Measurements from ENCODE around the gene GSTO2. TPM values are rescaled to one million over a fixed set of nuclear protein-coding genes. Genes with fewer than 3 reads are reported as not detected.

Gene GSTO2
- total and polyA plus RNA-seq, 10 of the 15 experiments (the other 5 are each of a cell fraction or from before 2014, with no cell fraction given): 0.16 to 0.86 (median 0.46) TPM

DNA sequence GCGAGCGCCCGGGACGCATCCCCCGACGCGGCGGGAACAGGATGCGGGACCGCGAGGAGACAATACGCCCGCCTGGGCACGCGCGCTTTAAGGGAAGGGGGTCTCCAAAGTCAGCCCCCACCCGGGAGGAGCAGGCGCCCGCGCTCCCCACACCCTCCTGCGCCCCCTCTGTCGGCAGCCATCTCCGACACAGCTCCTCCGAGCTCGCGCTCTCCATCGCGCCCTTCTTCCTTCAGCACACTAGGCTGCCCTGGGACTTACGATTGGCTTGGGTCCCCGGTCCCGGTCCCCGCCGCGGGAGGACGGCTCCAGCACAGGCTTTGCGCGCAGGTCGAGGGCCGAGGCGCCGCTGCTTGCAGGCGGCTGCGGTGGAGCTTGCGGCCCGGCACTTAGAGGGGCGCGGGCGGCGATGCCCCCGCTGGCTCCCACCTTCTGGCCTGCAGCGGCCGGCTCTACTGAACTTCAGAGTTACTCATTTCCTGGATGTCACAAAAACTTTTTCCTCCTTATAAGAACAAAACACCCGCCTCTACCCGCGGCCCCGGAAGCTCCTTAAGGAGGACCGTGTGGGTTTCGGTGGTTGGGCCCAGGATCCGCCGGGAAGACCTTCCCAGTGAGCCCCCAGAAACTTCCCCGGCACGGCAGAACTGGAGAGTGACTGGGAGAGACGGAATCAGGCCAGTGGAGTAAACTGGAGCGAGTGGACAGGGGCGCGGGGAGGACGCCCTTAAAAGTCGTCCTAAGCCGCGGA, 69.2 kb downstream of the GSTO2 start, which contains the start of gene ITPRIP:
TSS of gene ITPRIP (minus strand) at position 481 of the 751 bp plus-strand sequence. CDS start 22,414 bp downstream, outside the sequence.
- no peaks in the 10 kb centered on the region for H3K27me3 ChIP-seq (replicated peaks in 1 of 2; ENCODE audit: control insufficient read depth in 2 of 2, insufficient read depth in 2 of 2, low read length in 1 of 2)
- WGBS (ENCODE audit: insufficient coverage, insufficient replicate concordance, low lambda C conversion rate, missing lambda C conversion rate): under 1% methylated on average over 64 of the region's 70 CpGs
- peaks cover 20% of the 10 kb centered on the region for H3K4me1 ChIP-seq (ENCODE audit: control insufficient read depth, insufficient read depth, low read length)
- RAD21 ChIA-PET (ENCODE audit: unreplicated experiment): interaction anchor here (0.8 to 5.7 kb wide), 5 partner anchors 8 to 83 kb away, joined by 3 to 39 read pairs (median 8); partner anchors contain the start of gene GSTO1
- peaks cover 0 to 5% of the 10 kb centered on the region in 2 experiments; a peak in 2 of 4 replicates for H3K36me3 ChIP-seq (ENCODE audit: control insufficient read depth in 2 of 2, insufficient read depth in 2 of 2, low read length in 1 of 2)
- FAIRE-seq (no peak), ATAC-seq (peak; percentile 79), DNase-seq (ENCODE audit: low read depth, low spot score) (no peak)
- peak within 1 kb of the TSS; percentile 94 for H3K4me3 ChIP-seq
- CTCF ChIA-PET: interaction anchor here (0.6 to 7.2 kb wide), 10 partner anchors 9 to 205 kb away, joined by 3 to 111 read pairs (median 3); partner anchors contain the start of gene CFAP58
- intact Hi-C loops (cut with micrococcal nuclease; ENCODE audit: unreplicated experiment) (loop anchor here (2.0 to 10.0 kb wide), 3 partner anchors 29 to 643 kb away; partner anchors contain the start of gene STN1), in situ Hi-C loops (cut with MboI) (no loop called here)
- peak within 1 kb of the TSS; percentile 98 for H3K4me2 ChIP-seq (ENCODE audit: control insufficient read depth, insufficient read depth)
- POLR2A ChIA-PET: interaction anchor here (0.8 to 2.8 kb wide), 10 partner anchors 9 to 216 kb away, joined by 3 to 6 read pairs (median 4); partner anchors contain the start of genes CFAP58, GSTO1 and SFR1
- peaks cover 11% of the 10 kb centered on the region for H4K20me1 ChIP-seq (ENCODE audit: control insufficient read depth, insufficient read depth)
- peak within 1 kb of the TSS; percentile 91 for H3K9ac ChIP-seq (ENCODE audit: control insufficient read depth, insufficient read depth, low read length)
- H3K9me3 ChIP-seq (replicated peaks; ENCODE audit: control insufficient read depth, insufficient read depth, low read length): no peaks in the 10 kb centered on the region
- H3K79me2 ChIP-seq (ENCODE audit: control insufficient read depth, insufficient read depth, low read length): peaks cover 49% of the 10 kb centered on the region
- SMC1A ChIA-PET (ENCODE audit: uncharacterized antibody, unreplicated experiment): interaction anchor here (0.6 to 7.0 kb wide), 7 partner anchors 8 to 49 kb away, joined by 3 to 58 read pairs (median 5); no protein-coding TSS in a partner anchor
- H2AFZ ChIP-seq (ENCODE audit: control insufficient read depth, low read depth, low read length): peak within 1 kb of the TSS; percentile 86
- H3K27ac ChIP-seq (ENCODE audit: control insufficient read depth, insufficient read depth): peak within 1 kb of the TSS; percentile 96
- BruUV-seq (replicated peaks): no TSS peak
- no peak for TF ChIP-seq SMAD5 (IDR thresholded peaks at IDR 0.05; ENCODE audit: low read depth)
- no peak for TF ChIP-seq ZNF274 (IDR thresholded peaks at IDR 0.05; ENCODE audit: insufficient read depth, insufficient read length)
- no peak for TF ChIP-seq PAX8 (IDR thresholded peaks at IDR 0.05)
- TF ChIP-seq YBX1 (IDR thresholded peaks at IDR 0.05): no peak
- TF ChIP-seq NR2C1 (IDR thresholded peaks at IDR 0.05): no peak
- TF ChIP-seq TCF12 (IDR thresholded peaks at IDR 0.05; ENCODE audit: low read depth, low read length): no peak
- TF ChIP-seq, protein P1, sequence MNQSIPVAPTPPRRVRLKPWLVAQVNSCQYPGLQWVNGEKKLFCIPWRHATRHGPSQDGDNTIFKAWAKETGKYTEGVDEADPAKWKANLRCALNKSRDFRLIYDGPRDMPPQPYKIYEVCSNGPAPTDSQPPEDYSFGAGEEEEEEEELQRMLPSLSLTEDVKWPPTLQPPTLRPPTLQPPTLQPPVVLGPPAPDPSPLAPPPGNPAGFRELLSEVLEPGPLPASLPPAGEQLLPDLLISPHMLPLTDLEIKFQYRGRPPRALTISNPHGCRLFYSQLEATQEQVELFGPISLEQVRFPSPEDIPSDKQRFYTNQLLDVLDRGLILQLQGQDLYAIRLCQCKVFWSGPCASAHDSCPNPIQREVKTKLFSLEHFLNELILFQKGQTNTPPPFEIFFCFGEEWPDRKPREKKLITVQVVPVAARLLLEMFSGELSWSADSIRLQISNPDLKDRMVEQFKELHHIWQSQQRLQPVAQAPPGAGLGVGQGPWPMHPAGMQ (IDR thresholded peaks at IDR 0.05; ENCODE audit: borderline replicate concordance): no peak
- TF ChIP-seq, protein P2, sequence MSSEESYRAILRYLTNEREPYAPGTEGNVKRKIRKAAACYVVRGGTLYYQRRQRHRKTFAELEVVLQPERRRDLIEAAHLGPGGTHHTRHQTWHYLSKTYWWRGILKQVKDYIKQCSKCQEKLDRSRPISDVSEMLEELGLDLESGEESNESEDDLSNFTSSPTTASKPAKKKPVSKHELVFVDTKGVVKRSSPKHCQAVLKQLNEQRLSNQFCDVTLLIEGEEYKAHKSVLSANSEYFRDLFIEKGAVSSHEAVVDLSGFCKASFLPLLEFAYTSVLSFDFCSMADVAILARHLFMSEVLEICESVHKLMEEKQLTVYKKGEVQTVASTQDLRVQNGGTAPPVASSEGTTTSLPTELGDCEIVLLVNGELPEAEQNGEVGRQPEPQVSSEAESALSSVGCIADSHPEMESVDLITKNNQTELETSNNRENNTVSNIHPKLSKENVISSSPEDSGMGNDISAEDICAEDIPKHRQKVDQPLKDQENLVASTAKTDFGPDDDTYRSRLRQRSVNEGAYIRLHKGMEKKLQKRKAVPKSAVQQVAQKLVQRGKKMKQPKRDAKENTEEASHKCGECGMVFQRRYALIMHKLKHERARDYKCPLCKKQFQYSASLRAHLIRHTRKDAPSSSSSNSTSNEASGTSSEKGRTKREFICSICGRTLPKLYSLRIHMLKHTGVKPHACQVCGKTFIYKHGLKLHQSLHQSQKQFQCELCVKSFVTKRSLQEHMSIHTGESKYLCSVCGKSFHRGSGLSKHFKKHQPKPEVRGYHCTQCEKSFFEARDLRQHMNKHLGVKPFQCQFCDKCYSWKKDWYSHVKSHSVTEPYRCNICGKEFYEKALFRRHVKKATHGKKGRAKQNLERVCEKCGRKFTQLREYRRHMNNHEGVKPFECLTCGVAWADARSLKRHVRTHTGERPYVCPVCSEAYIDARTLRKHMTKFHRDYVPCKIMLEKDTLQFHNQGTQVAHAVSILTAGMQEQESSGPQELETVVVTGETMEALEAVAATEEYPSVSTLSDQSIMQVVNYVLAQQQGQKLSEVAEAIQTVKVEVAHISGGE (CRISPR knock-in tag; IDR thresholded peaks at IDR 0.05): no peak
- TF ChIP-seq KDM1A (IDR thresholded peaks at IDR 0.05; ENCODE audit: borderline replicate concordance): no peak
- TF ChIP-seq, protein P3, sequence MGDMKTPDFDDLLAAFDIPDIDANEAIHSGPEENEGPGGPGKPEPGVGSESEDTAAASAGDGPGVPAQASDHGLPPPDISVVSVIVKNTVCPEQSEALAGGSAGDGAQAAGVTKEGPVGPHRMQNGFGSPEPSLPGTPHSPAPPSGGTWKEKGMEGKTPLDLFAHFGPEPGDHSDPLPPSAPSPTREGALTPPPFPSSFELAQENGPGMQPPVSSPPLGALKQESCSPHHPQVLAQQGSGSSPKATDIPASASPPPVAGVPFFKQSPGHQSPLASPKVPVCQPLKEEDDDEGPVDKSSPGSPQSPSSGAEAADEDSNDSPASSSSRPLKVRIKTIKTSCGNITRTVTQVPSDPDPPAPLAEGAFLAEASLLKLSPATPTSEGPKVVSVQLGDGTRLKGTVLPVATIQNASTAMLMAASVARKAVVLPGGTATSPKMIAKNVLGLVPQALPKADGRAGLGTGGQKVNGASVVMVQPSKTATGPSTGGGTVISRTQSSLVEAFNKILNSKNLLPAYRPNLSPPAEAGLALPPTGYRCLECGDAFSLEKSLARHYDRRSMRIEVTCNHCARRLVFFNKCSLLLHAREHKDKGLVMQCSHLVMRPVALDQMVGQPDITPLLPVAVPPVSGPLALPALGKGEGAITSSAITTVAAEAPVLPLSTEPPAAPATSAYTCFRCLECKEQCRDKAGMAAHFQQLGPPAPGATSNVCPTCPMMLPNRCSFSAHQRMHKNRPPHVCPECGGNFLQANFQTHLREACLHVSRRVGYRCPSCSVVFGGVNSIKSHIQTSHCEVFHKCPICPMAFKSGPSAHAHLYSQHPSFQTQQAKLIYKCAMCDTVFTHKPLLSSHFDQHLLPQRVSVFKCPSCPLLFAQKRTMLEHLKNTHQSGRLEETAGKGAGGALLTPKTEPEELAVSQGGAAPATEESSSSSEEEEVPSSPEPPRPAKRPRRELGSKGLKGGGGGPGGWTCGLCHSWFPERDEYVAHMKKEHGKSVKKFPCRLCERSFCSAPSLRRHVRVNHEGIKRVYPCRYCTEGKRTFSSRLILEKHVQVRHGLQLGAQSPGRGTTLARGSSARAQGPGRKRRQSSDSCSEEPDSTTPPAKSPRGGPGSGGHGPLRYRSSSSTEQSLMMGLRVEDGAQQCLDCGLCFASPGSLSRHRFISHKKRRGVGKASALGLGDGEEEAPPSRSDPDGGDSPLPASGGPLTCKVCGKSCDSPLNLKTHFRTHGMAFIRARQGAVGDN (IDR thresholded peaks at IDR 0.05): 0 out of 2 replicates have a peak, but pooled peaks have one; percentile 34
- no peak for TF ChIP-seq ZNF207 (IDR thresholded peaks at IDR 0.05; ENCODE audit: borderline replicate concordance)
- TF ChIP-seq, protein P4, sequence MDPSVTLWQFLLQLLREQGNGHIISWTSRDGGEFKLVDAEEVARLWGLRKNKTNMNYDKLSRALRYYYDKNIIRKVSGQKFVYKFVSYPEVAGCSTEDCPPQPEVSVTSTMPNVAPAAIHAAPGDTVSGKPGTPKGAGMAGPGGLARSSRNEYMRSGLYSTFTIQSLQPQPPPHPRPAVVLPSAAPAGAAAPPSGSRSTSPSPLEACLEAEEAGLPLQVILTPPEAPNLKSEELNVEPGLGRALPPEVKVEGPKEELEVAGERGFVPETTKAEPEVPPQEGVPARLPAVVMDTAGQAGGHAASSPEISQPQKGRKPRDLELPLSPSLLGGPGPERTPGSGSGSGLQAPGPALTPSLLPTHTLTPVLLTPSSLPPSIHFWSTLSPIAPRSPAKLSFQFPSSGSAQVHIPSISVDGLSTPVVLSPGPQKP (IDR thresholded peaks at IDR 0.05; ENCODE audit: low read depth, low read length): peak; percentile 95
- TF ChIP-seq BRCA1 (IDR thresholded peaks at IDR 0.05; ENCODE audit: low read depth, low read length): no peak

Data from GM12878 (cell line).